NT2/D1 (cell line): Measurements from ENCODE around the gene CARD11.

Experiments used
- SUZ12 ChIP-seq: IDR thresholded peaks from 2 replicates; pipeline ENCODE4 v1.6.1; 2011; ENCODE audit not compliant: insufficient read length, insufficient read depth; ENCODE audit errors: extremely low read depth
- YY1 ChIP-seq: IDR thresholded peaks from 2 replicates; pipeline ENCODE4 v1.6.1; 2011; ENCODE audit not compliant: insufficient read length, insufficient read depth
- ZNF274 ChIP-seq: IDR thresholded peaks from 2 replicates; pipeline ENCODE4 v1.6.1; 2011; ENCODE audit warnings: mild to moderate bottlenecking, low read depth, low read length

- TF ChIP-seq ZNF274 (no peak), YY1 (no peak), SUZ12 (no peak)
Measured at GRCh38 chr7:3000566-3000965, 43.1 kb downstream of the CARD11 start.
